ENCODE measurements around the gene LRRC26.
"Not testable (repeated sequence)": the region's sequence is repeated elsewhere in the genome, so short reads cannot be mapped to it uniquely, and the experiment has no call there.

The LRRC26 gene

GRCh38 chr9:137149942-137150616 is 19.8 kb downstream of the LRRC26 start:
- no peak for FAIRE-seq

- no peak for FAIRE-seq
Measured at GRCh38 chr9:137149363-137149762, 20.5 kb downstream of the LRRC26 start.

GRCh38 chr9:137148661-137149060 is 21.2 kb downstream of the LRRC26 start:
- FAIRE-seq, result no peak

GRCh38 chr9:137148242-137148641 is 21.6 kb downstream of the LRRC26 start:
- no peak for FAIRE-seq

- no peak for FAIRE-seq
Measured at GRCh38 chr9:137147793-137148160, 22.1 kb downstream of the LRRC26 start.

- no peak for FAIRE-seq
Measured at GRCh38 chr9:137147091-137147792, 22.6 kb downstream of the LRRC26 start.

- no peak for FAIRE-seq
Measured at GRCh38 chr9:137146527-137146918, 23.3 kb downstream of the LRRC26 start.

GRCh38 chr9:137145731-137146526 is 23.9 kb downstream of the LRRC26 start:
- FAIRE-seq, result no peak

GRCh38 chr9:137143459-137143858 is 26.4 kb downstream of the LRRC26 start:
- no peak for FAIRE-seq

GRCh38 chr9:137141976-137142936 is 27.6 kb downstream of the LRRC26 start:
- no peak for FAIRE-seq

- FAIRE-seq, result no peak
Measured at GRCh38 chr9:137141050-137141810, 28.6 kb downstream of the LRRC26 start.

GRCh38 chr9:137140151-137141012 is 29.5 kb downstream of the LRRC26 start:
- FAIRE-seq, result no peak

GRCh38 chr9:137139468-137140150 is 30.2 kb downstream of the LRRC26 start:
- FAIRE-seq, result no peak

GRCh38 chr9:137138722-137139467 is 31.0 kb downstream of the LRRC26 start, which contains the start of gene GRIN1:
TSS of gene GRIN1 (plus strand) at chr9:137139154. CDS start at chr9:137139487, 333 bp downstream.
- FAIRE-seq, result no peak

GRCh38 chr9:137138058-137138721 is 31.7 kb downstream of the LRRC26 start:
- no peak for FAIRE-seq

- no peak for FAIRE-seq
Measured at GRCh38 chr9:137136881-137137607, 32.8 kb downstream of the LRRC26 start.

- FAIRE-seq, result no peak
Measured at GRCh38 chr9:137136261-137136880, 33.5 kb downstream of the LRRC26 start.

- not testable (repeated sequence) for FAIRE-seq
Measured at GRCh38 chr9:137135154-137135553, 34.7 kb downstream of the LRRC26 start.

All from A204.1 (cell line).